Fibroblast of lung (primary cell): ENCODE measurements around the gene ITGAE. TPM values are rescaled to one million over a fixed set of nuclear protein-coding genes. Genes with fewer than 3 reads are reported as not detected.

Experiments used
- DNase-seq, 2 donors: peaks; one replicate each; pipeline versions ENCODE4 v3.0.0 to v3.0.0-alpha.2; 2010; ENCODE audit warnings: low read depth in 2 of 2
- H2AFZ ChIP-seq: 2 replicates; pipeline ENCODE4 v1.5.1; 2012; ENCODE audit warnings: low read length, control low read depth, inconsistent platforms
- H3K27ac ChIP-seq: 2 replicates; pipeline ENCODE4 v1.5.1; 2011; ENCODE audit warnings: low read length, control low read depth; ENCODE audit not compliant: insufficient read depth
- H3K27me3 ChIP-seq: 2 replicates; pipeline ENCODE4 v1.5.1; 2011; ENCODE audit warnings: mild to moderate bottlenecking, low read length; ENCODE audit not compliant: control insufficient read depth, insufficient read depth
- H3K36me3 ChIP-seq: 2 replicates; pipeline ENCODE4 v1.5.1; 2011; ENCODE audit warnings: low read length; ENCODE audit not compliant: control insufficient read depth, insufficient read depth
- H3K4me1 ChIP-seq: 2 replicates; pipeline ENCODE4 v1.5.1; 2011; ENCODE audit warnings: low read length; ENCODE audit not compliant: control insufficient read depth, insufficient read depth; ENCODE audit errors: extremely low read depth
- H3K4me2 ChIP-seq: 2 replicates; pipeline ENCODE4 v1.5.1; 2011; ENCODE audit warnings: low read length, control low read depth; ENCODE audit not compliant: insufficient read depth; ENCODE audit errors: extremely low read depth
- H3K4me3 ChIP-seq, 4 experiments: fragments of 200-600 bp in 1 of 4; sonication (generic) in 1 of 4; replicated peaks in 1 of 4; 2 replicates each; pipeline ENCODE4 v1.5.1; 2011 to 2016; ENCODE audit warnings: low read length in 4 of 4, low read depth in 3 of 4, mild to moderate bottlenecking in 3 of 4, control low read depth in 2 of 4, inconsistent platforms in 1 of 4, mixed read lengths in 1 of 4; ENCODE audit not compliant: insufficient read depth in 1 of 4; ENCODE audit errors: control extremely low read depth in 1 of 4
- H3K79me2 ChIP-seq: 2 replicates; pipeline ENCODE4 v1.5.1; 2012; ENCODE audit warnings: mild to moderate bottlenecking, low read length, inconsistent platforms; ENCODE audit not compliant: control insufficient read depth, insufficient read depth
- H3K9ac ChIP-seq: 2 replicates; pipeline ENCODE4 v1.5.1; 2011; ENCODE audit warnings: mild to moderate bottlenecking, low read length, control low read depth; ENCODE audit not compliant: insufficient read depth
- H3K9me3 ChIP-seq: 2 replicates; pipeline ENCODE4 v1.5.1; 2012; ENCODE audit warnings: low read depth, low read length; ENCODE audit not compliant: control insufficient read depth, insufficient read depth
- H4K20me1 ChIP-seq: 2 replicates; pipeline ENCODE4 v1.5.1; 2011; ENCODE audit warnings: low read length; ENCODE audit not compliant: control insufficient read depth, insufficient read depth; ENCODE audit errors: extremely low read depth
- CTCF ChIP-seq, 2 donors: IDR thresholded peaks in 1 of 2; conservative IDR thresholded peaks in 1 of 2; 1 replicate in 1 of 2; 2 replicates in 1 of 2; pipeline ENCODE4 v1.5.1; 2011 to 2012; ENCODE audit warnings: low read length in 2 of 2, control low read depth in 1 of 2, inconsistent platforms in 1 of 2, low read depth in 1 of 2, mild to moderate bottlenecking in 1 of 2
- EZH2 ChIP-seq: IDR thresholded peaks from 2 replicates; pipeline ENCODE4 v1.5.1; 2012; ENCODE audit warnings: low read length, control low read depth, mild to moderate bottlenecking; ENCODE audit errors: missing control alignments
- polyA plus RNA-seq, 2 donors: library from polyadenylated mRNA; depleted of rRNA in 1 of 2; stranded (reverse) in 1 of 2; unstranded in 1 of 2; fragments of >200 nt; gene quantifications; 2 replicates each; pipeline ENCODE4 v1.2.1, GENCODE V29; 2011 to 2012; ENCODE audit warnings: missing spikeins in 1 of 2
- total RNA-seq: library from RNA; depleted of rRNA; stranded (reverse); fragments of >200 nt; gene quantifications from 2 replicates; pipeline ENCODE4 v1.2.1, GENCODE V29; 2014

Gene ITGAE
- total and polyA plus RNA-seq, 2 donors (not counting 1 experiment from before 2014, with no cell fraction given): 29.7 to 72.5 TPM

GRCh38 chr17:3665834-3666233 lies 135.2 kb downstream of the ITGAE start:
- Histone ChIP-seq H3K36me3 (peaks cover 24% of the 10 kb centered on the region), H3K27ac (no peak overlapping the region), H3K9me3 (no peaks in the 10 kb centered on the region), H3K4me2 (peak overlapping the region; percentile 100), H2AFZ (no peak overlapping the region), H4K20me1 (no peaks in the 10 kb centered on the region), H3K4me3 (no peak overlapping the region), H3K79me2 (peaks cover 46% of the 10 kb centered on the region), H3K4me1 (peaks cover 11% of the 10 kb centered on the region), H3K9ac (no peak overlapping the region), H3K27me3 (no peaks in the 10 kb centered on the region)
- no peak for TF ChIP-seq EZH2
- TF ChIP-seq CTCF (conservative IDR thresholded peaks at IDR 0.05 in 1 of 2, IDR thresholded peaks at IDR 0.05 in 1 of 2; ENCODE audit: low read depth in 1 of 2, low read length in 2 of 2): no peak
- DNase-seq: no peak

Other genes starting within 250 kb of the ITGAE start
- 0.77 and 0.99 TPM in 2 replicates for gene TRPV3, start 243.4 kb downstream of the ITGAE start, total RNA-seq
- 0.20 and 0.50 TPM in 2 replicates for gene TRPV3, start 243.4 kb downstream of the ITGAE start, polyA plus RNA-seq
- gene TRPV1, start 191.8 kb downstream of the ITGAE start, total RNA-seq: 2.3 and 2.8 TPM in 2 replicates
- gene TRPV1, start 191.8 kb downstream of the ITGAE start, polyA plus RNA-seq: 0.60 and 0.89 TPM in 2 replicates
- 5.6 and 8.9 TPM in 2 replicates for gene SHPK, start 164.9 kb downstream of the ITGAE start, total RNA-seq
- gene SHPK, start 164.9 kb downstream of the ITGAE start, polyA plus RNA-seq: 7.2 and 9.1 TPM in 2 replicates
- gene CTNS, start 164.4 kb downstream of the ITGAE start, total RNA-seq: 19.2 and 24.9 TPM in 2 replicates
- gene CTNS, start 164.4 kb downstream of the ITGAE start, polyA plus RNA-seq: 9.6 and 10.4 TPM in 2 replicates
- 105 and 141 TPM in 2 replicates for gene TAX1BP3, start 132.6 kb downstream of the ITGAE start, total RNA-seq
- gene TAX1BP3, start 132.6 kb downstream of the ITGAE start, polyA plus RNA-seq: 121 and 149 TPM in 2 replicates
- gene EMC6, start 132.4 kb downstream of the ITGAE start, total RNA-seq: 15.4 TPM in 2 replicates
- gene EMC6, start 132.4 kb downstream of the ITGAE start, polyA plus RNA-seq: 20.6 and 25.3 TPM in 2 replicates
- gene P2RX5, start 105.0 kb downstream of the ITGAE start, total RNA-seq: 0.99 and 1.0 TPM in 2 replicates
- gene P2RX5, start 105.0 kb downstream of the ITGAE start, polyA plus RNA-seq: 0.79 and 1.1 TPM in 2 replicates
- gene HASPIN, start 77.3 kb downstream of the ITGAE start, total RNA-seq: 0.51 and 2.0 TPM in 2 replicates
- gene HASPIN, start 77.3 kb downstream of the ITGAE start, polyA plus RNA-seq: 1.5 and 4.9 TPM in 2 replicates
- 20.3 and 23.3 TPM in 2 replicates for gene NCBP3, start 45.1 kb upstream of the ITGAE start, total RNA-seq
- gene NCBP3, start 45.1 kb upstream of the ITGAE start, polyA plus RNA-seq: 20.4 and 20.6 TPM in 2 replicates
- 1.8 and 2.5 TPM in 2 replicates for gene CAMKK1, start 91.9 kb upstream of the ITGAE start, total RNA-seq
- gene CAMKK1, start 91.9 kb upstream of the ITGAE start, polyA plus RNA-seq: 0.41 and 1.3 TPM in 2 replicates
- under 0.01 TPM in 2 replicates for gene P2RX1, start 115.3 kb upstream of the ITGAE start, total RNA-seq
- 0.02 TPM in 1 of 2 replicates, not detected in the other for gene P2RX1, start 115.3 kb upstream of the ITGAE start, polyA plus RNA-seq
- gene ATP2A3, start 163.2 kb upstream of the ITGAE start, total RNA-seq: 5.9 and 12.4 TPM in 2 replicates
- 0.25 and 1.3 TPM in 2 replicates for gene ATP2A3, start 163.2 kb upstream of the ITGAE start, polyA plus RNA-seq